Germinal center (tissue), 1 donor: ENCODE measurements around the gene CTIF.

Experiments used
- DNase-seq: peaks from one replicate; pipeline ENCODE4 v3.0.0; 2012; ENCODE audit warnings: mixed read lengths, low spot score

CTIF gene

DNA sequence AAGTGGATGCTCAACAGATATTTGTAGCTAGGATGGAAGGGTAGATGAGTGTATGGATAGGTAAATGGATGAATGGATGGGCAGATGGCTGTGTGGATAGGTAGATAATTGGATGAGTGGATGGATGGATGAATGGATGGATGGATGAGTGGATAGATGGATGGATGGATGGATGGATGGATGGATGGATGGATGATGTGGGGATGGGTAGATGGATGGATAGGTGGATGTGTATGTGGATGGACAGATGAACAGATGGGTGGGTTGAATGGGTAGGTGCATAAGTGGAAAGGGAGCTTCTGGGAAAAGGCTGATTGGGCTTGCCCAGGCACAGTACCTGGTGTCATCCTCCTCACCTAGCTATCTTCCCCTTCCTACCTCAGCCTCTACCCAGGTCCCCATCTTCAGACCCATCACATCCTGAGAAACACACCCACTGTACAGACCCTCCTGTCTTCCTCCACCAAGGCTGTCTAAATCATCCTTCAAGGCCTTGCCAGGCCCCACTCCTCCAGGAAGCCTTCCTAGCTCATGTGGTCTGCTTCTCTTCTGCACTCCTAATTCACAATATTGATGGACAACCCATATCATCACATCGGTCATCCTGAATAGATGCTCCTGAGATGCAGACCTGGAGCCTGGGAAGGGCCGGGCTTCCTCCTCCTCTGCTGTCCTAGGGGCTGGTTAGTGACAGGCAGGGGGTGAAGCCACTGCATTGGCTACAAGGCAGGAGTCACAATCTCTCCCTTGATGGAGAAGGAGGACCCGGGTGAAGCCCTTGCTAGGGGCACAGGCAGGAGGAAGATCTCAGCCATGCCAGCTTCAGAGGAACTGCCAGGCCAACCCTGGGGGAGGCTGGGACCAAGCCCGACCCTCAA lies 362.6 kb downstream of the CTIF start:
- no peak for DNase-seq

DNA sequence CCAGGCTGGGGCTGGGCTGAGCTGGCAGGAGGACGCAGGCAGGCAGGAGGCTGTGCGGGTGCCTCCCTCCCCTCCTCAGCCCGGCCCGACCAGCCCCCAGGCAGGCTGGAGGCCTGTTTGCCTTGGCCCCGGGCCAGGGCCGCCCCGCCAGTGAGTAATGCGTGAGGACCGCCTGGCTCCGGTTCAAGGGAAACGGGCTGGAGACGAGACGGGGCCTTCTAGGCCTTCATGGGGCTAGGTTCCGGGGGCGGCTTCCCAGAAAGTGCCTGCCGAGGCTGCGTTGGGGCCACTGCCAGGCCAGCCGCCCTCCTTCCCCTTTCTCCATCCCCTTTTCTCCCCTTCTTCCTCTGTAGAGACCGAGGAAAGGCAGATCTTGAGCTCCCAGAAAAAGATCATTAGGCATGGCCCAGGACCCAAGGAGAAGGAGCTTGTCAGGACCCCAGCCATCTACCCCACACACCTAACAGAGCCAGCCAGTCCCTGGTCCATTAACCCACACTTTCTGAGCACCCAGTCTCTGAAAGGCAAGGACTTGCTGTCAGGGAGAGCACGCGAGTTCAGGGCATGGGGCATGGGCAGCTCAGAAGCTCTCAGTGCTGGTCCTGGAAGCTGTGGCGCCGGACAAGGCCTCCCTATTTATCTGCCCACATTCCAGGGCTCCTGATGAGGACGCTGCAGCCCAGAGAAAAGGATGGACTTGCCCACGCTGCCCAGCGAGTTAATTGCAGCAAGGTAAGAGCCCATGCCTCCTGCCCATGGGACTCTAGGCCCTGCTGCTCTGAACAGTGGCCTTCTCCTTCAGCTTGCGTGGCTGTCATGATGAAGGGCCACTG lies 363.4 kb downstream of the CTIF start:
- no peak for DNase-seq

DNA sequence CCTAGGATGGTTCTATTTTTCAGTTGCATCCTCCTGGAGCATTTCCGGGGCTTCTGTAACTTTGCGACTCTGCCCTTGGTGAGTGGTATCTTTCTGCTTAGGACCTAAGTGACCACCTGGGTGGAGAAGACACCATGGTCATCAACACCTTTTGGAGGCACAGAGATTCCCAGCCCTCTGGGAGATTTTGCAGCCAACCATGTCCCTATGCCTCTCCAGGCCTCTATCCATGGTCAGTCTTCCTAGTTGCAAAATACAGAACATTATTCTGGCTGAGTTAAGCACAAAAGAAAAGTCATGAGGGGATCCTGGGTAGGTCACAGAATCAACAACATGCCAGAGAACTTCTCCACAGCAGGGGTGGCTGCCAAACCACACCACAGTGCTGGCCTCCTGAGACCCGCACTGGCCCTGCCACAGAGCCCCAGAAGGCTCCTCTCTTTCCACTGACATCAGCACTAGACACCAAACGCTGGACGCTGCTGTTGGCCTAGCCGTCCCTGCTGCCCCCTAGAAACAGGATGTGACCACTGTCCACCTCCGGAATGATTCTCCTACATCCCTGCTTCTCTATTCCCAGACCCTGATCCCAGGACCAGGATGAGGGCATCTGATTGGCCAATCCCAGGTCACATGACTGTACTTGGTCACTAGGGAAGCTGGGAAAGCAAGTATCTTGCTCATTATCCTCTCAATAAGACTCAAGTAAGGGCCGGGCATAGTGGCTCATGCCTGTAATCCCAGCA lies 364.2 kb downstream of the CTIF start:
- DNase-seq = no peak

GRCh38 chr18:48904091-48904490 lies 365.3 kb downstream of the CTIF start:
- no peak for DNase-seq

- no peak for DNase-seq
These were observed 366.1 kb downstream of the CTIF start for GRCh38 chr18:48904847-48905394.

DNA sequence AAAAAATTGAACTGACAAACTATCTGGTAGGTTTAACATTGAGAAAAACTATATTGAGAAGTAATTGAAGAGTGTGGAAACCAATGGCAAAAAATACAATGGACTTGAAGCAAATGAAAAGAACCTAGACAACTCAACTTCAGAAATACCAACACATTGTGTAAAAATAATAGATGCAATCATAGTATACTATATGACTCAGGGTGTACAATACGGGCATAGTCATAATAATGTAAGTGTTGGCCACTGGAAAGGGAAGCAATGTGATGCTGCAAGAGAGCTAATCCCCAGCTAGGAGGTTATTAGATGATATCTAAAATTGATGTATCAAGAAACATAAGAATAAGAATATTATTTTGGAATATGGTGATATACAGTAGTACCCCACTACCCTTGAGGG lies 366.7 kb downstream of the CTIF start:
- no peak for DNase-seq

GRCh38 chr18:48908916-48909315 lies 370.1 kb downstream of the CTIF start:
- no peak for DNase-seq

DNA sequence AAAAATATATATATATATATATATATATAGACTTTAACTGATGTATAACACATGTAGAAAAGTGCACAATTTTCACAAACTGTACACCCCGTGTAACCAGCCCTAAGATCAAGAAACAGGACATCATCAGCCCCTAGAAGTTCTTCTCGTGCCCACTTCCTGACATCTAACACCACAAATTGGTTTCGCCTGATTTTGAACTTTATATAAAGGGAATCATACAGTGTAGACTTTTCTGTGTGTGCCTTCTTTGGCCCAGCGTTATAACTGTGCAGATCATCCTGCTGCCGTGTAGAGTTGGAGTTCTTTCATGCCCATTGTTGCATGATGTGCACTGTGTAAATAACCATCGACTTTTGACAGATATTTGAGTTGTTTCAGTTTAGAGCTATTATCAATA lies 370.9 kb downstream of the CTIF start:
- DNase-seq = no peak

DNA sequence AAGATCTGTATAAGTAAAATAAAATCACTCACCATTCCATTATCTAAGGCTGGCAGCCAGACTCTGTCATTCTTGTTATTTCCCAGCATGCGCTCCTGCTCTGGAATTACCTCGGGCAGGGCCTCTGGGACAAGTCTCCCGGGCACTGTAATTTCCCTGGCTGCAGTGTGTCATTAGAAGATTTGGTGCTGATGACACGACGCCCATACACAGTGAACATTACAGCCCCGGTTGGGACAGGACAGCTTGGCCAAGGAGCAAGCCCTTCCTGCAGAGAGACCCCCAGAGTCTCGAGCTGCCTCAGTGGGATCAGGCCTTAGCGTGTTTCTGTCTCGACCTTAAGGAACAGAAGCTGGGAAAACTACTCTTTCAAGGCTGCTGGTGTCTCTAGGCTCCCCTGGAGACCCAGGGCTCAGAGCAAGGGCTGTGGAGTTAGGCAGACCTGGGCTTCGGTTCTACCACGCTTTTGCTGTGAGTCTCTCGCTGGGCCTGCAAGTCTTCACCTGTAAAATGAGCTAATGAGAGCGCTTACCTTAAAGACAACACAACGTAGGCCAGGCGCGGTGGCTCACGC lies 372.2 kb downstream of the CTIF start:
- DNase-seq = no peak
